ENCODE results near the gene EMC9. TPM values are rescaled to one million over a fixed set of nuclear protein-coding genes. Genes with fewer than 3 reads are reported as not detected.

The EMC9 gene
- total and polyA plus RNA-seq, 2 of the 8 experiments (the other 6 are each of a cell fraction or from before 2014, with no cell fraction given) = 38.4 to 47.2 TPM

GRCh38 chr14:24116128-24116814 is 25.1 kb downstream of the EMC9 start:
- Histone ChIP-seq H3K23ac (ENCODE audit: insufficient read length) (no peak overlapping the region), H3K4me2 (ENCODE audit: insufficient read depth in 1 of 2, low read depth in 2 of 2, low read length in 2 of 2) (peak overlapping the region; percentile 87 to 91), H3K36me3 (ENCODE audit: control insufficient read depth in 2 of 4, insufficient read depth in 4 of 4, low read length in 3 of 4) (peaks cover 12 to 32% (median 29%) of the 10 kb centered on the region in 4 experiments), H3K79me2 (ENCODE audit: control insufficient read depth in 1 of 2, insufficient read depth in 2 of 2, low read length in 2 of 2) (peaks cover 0 to 10% of the 10 kb centered on the region in 2 experiments; a peak in 2 of 4 replicates), H3K56ac (replicated peaks; ENCODE audit: insufficient read length, low read depth, low read length) (no peak overlapping the region), H3K14ac (ENCODE audit: insufficient read length) (no peak overlapping the region), H3K4me1 (replicated peaks in 1 of 4; ENCODE audit: control insufficient read depth in 3 of 4, insufficient read depth in 4 of 4, low read length in 3 of 4) (peaks cover 0 to 4% (median 2%) of the 10 kb centered on the region in 4 experiments; a peak in 5 of 7 replicates), H2AK5ac (ENCODE audit: low read depth, low read length) (no peak overlapping the region), H3K4me3 (ENCODE audit: extremely low read depth in 1 of 4, insufficient read depth in 2 of 4, low read depth in 3 of 4, low read length in 4 of 4) (peak overlapping the region in 3 of 4 experiments; percentile 73 to 89 (median 79); a peak in 6 of 8 replicates), H3K27ac (ENCODE audit: low read depth, low read length) (no peak overlapping the region), H2BK15ac (ENCODE audit: low read length) (no peak overlapping the region), H3K9ac (replicated peaks in 1 of 4; ENCODE audit: extremely low read depth in 1 of 4, low read depth in 3 of 4, low read length in 3 of 4) (no peak overlapping the region), H2AFZ (ENCODE audit: low read length) (no peak overlapping the region), H3K23me2 (ENCODE audit: low read depth, low read length) (peaks cover 7% of the 10 kb centered on the region), H2BK20ac (ENCODE audit: low read length) (no peak overlapping the region), H3K79me1 (ENCODE audit: low read depth, low read length) (peaks cover 5% of the 10 kb centered on the region; the same call in 1 of the 2 replicates), H4K91ac (replicated peaks; ENCODE audit: insufficient read length, low read length) (no peak overlapping the region), H4K20me1 (replicated peaks in 1 of 2; ENCODE audit: control insufficient read depth in 1 of 2, insufficient read depth in 2 of 2, low read length in 2 of 2) (peaks cover 0 to 3% of the 10 kb centered on the region in 2 experiments), H3K18ac (ENCODE audit: extremely low read depth, low read length) (no peak overlapping the region), H3K4ac (replicated peaks; ENCODE audit: insufficient read length, low read depth, low read length) (no peak overlapping the region), H3K27me3 (replicated peaks in 1 of 4; ENCODE audit: control insufficient read depth in 3 of 4, extremely low read depth in 1 of 4, insufficient read depth in 3 of 4, low read length in 3 of 4) (no peaks in the 10 kb centered on the region), H4K8ac (ENCODE audit: extremely low read depth, insufficient read depth, low read length) (no peak overlapping the region), H2BK5ac (ENCODE audit: low read depth, low read length) (no peak overlapping the region), H2BK120ac (replicated peaks; ENCODE audit: low read depth, low read length) (no peak overlapping the region), H3K9me3 (ENCODE audit: insufficient read depth in 2 of 2, low read depth in 1 of 2, low read length in 1 of 2) (no peaks in the 10 kb centered on the region), H4K5ac (ENCODE audit: insufficient read length, low read depth, low read length) (no peak overlapping the region), H2BK12ac (ENCODE audit: low read depth, low read length) (no peak overlapping the region)
- no peak for DNase-seq (ENCODE audit: low read depth in 1 of 2, low spot score in 2 of 2)
- POLR2A ChIA-PET (ENCODE audit: partially characterized antibody) = interaction anchor here (0.6 to 7.1 kb wide), 12 partner anchors 12 to 97 kb away, joined by 3 to 125 read pairs (median 5); partner anchors contain the start of genes CHMP4A, EMC9, FITM1 and IRF9
- 89% methylated on average over 6 of the region's 6 CpGs; no CpG with 5 or more reads in 1 of the 2 experiments for WGBS, 2 experiments (ENCODE audit: extremely low coverage in 1 of 2, insufficient coverage in 1 of 2, insufficient read length in 1 of 2, insufficient replicate concordance in 2 of 2, low coverage in 1 of 2, low lambda C conversion rate in 2 of 2, missing lambda C conversion rate in 1 of 2)
- no peak for FAIRE-seq
- CTCF ChIA-PET (ENCODE audit: partially characterized antibody) = interaction anchor here (0.6 to 2.4 kb wide), 7 partner anchors 10 to 486 kb away, joined by 3 to 10 read pairs (median 3); partner anchors contain the start of gene EMC9
- TF ChIP-seq CTBP2 (IDR thresholded peaks at IDR 0.05; ENCODE audit: borderline replicate concordance, insufficient read depth, insufficient read length, low read length) = no peak
- TF ChIP-seq ASH2L (IDR thresholded peaks at IDR 0.05; ENCODE audit: low read length) = no peak
- no peak for TF ChIP-seq EZH2 (IDR thresholded peaks at IDR 0.05; ENCODE audit: low read depth, low read length, severe bottlenecking)
- no peak for TF ChIP-seq NRF1 (IDR thresholded peaks at IDR 0.05; ENCODE audit: low read depth, low read length)
- TF ChIP-seq GABPA (IDR thresholded peaks at IDR 0.05; ENCODE audit: borderline replicate concordance, insufficient read depth, low read length) = no peak
- no peak for TF ChIP-seq TAF7 (optimal IDR thresholded peaks at IDR 0.05; ENCODE audit: borderline replicate concordance, low read depth, low read length)

Data from H1 (cell line).